Activated gamma-delta T cell treated with Interleukin-2 at 50 U/mL for 16 hours (primary cell): Measurements from ENCODE around the gene TBPL1.
A peak's percentile ranks its signal among the peaks of the same experiment; 100 is the strongest.
"Not testable (repeated sequence)": the region's sequence is repeated elsewhere in the genome, so short reads cannot be mapped to it uniquely, and the experiment has no call there.

Experiments
- DNase-seq: peaks from one replicate; pipeline ENCODE4 v3.0.0-alpha.2; 2020

TBPL1 gene

GRCh38 chr6:133952815-133953633 is at the start of gene TBPL1:
Gene TBPL1 (plus strand): TSS chr6:133953224. CDS start chr6:133980126, 26,902 bp downstream.
- peak; percentile 91 for DNase-seq

- no peak for DNase-seq
Measured at GRCh38 chr6:133903855-133904254, 49.2 kb upstream of the TBPL1 start.

GRCh38 chr6:133906050-133906449 is 47.0 kb upstream of the TBPL1 start:
- no peak for DNase-seq

- peak; percentile 70 for DNase-seq
Measured at GRCh38 chr6:133916650-133917151, 36.3 kb upstream of the TBPL1 start.

GRCh38 chr6:133917781-133918180 is 35.2 kb upstream of the TBPL1 start:
- DNase-seq = no peak

- DNase-seq = no peak
Measured at GRCh38 chr6:133918208-133918930, 34.7 kb upstream of the TBPL1 start.

- no peak for DNase-seq
Measured at GRCh38 chr6:133919362-133919761, 33.7 kb upstream of the TBPL1 start.

- peak; percentile 53 for DNase-seq
Measured at GRCh38 chr6:133921249-133921859, 31.7 kb upstream of the TBPL1 start.

- peak; percentile 59 for DNase-seq
Measured at GRCh38 chr6:133923938-133924593, 29.0 kb upstream of the TBPL1 start.

GRCh38 chr6:133931221-133931620 is 21.8 kb upstream of the TBPL1 start:
- not testable (repeated sequence) for DNase-seq

GRCh38 chr6:133936352-133936751 is 16.7 kb upstream of the TBPL1 start:
- DNase-seq = not testable (repeated sequence)

GRCh38 chr6:133937909-133938308 is 15.1 kb upstream of the TBPL1 start:
- no peak for DNase-seq

- DNase-seq = no peak
Measured at GRCh38 chr6:133938533-133938932, 14.5 kb upstream of the TBPL1 start.

GRCh38 chr6:133939778-133940667 is 13.0 kb upstream of the TBPL1 start:
- DNase-seq = no peak

GRCh38 chr6:133945158-133945557 is 7.9 kb upstream of the TBPL1 start:
- no peak for DNase-seq

GRCh38 chr6:133947302-133947900 is 5.6 kb upstream of the TBPL1 start:
- no peak for DNase-seq

- no peak for DNase-seq
Measured at GRCh38 chr6:133948472-133948871, 4.6 kb upstream of the TBPL1 start.

GRCh38 chr6:133951227-133951626 is 1.8 kb upstream of the TBPL1 start:
- DNase-seq = no peak

- peak; percentile 21 for DNase-seq
Measured at GRCh38 chr6:133951881-133952814, 876 bp upstream of the TBPL1 start.
